Measurements from ENCODE around the gene CBX1.

- no peak for TF ChIP-seq TAF1 (IDR thresholded peaks at IDR 0.05; ENCODE audit: low read depth)
- TF ChIP-seq, protein P1, sequence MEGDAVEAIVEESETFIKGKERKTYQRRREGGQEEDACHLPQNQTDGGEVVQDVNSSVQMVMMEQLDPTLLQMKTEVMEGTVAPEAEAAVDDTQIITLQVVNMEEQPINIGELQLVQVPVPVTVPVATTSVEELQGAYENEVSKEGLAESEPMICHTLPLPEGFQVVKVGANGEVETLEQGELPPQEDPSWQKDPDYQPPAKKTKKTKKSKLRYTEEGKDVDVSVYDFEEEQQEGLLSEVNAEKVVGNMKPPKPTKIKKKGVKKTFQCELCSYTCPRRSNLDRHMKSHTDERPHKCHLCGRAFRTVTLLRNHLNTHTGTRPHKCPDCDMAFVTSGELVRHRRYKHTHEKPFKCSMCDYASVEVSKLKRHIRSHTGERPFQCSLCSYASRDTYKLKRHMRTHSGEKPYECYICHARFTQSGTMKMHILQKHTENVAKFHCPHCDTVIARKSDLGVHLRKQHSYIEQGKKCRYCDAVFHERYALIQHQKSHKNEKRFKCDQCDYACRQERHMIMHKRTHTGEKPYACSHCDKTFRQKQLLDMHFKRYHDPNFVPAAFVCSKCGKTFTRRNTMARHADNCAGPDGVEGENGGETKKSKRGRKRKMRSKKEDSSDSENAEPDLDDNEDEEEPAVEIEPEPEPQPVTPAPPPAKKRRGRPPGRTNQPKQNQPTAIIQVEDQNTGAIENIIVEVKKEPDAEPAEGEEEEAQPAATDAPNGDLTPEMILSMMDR (IDR thresholded peaks at IDR 0.05; ENCODE audit: poor library complexity, severe bottlenecking), result no peak
- TF ChIP-seq SMC3 (conservative IDR thresholded peaks at IDR 0.05; ENCODE audit: poor library complexity), result no peak
These were observed 72.5 kb downstream of the CBX1 start for GRCh38 chr17:48028736-48029135.

Data from neural cell (in vitro differentiated cells).